ENCODE data around the gene SEC14L5. TPM values are rescaled to one million over a fixed set of nuclear protein-coding genes. Genes with fewer than 3 reads are reported as not detected.

The SEC14L5 gene
- total and polyA plus RNA-seq, 2 donors (not counting 3 experiments of a cell fraction or from before 2014, with no cell fraction given): not detected

DNA sequence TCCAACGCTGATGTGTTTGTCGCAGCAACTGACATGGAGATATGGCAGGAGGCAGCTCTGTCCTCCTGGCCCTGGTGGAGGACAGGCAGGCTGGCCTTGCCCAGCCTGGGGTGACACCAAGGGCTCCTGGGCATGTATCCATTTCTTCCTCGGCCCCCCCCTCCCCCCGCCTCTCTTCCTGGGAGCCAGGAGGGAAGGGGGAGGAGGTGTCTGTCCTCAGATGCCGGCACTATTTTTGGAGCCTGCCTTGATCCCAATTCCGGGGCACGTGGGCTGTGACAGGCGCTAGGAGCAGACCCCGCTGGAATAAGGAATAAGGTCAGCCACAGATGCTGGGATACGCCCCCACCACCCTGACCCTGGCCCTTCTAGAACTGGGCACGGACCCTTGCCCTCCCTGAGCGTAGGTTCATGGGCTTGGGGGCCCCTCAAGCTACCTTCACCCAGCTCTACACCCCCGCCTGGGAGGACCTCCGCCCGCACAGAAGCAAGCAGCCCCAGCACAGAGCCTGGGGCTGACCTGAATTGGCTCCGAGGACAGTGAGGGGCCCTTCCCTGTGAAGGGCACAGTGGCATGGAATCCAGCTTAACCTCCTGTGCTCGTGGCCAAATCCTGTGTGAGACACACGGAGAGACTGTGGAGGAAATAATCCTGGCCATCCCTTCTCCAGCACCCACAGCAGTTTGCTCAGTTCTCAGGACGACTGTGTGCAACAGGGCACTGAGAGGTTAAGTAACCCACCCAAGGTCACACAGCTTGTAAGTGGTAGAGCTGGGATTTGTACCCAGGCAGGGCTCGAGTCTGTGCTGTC, 24.1 kb downstream of the SEC14L5 start:
- H3K4me1 ChIP-seq (ENCODE audit: control insufficient read depth, extremely low read depth, insufficient read depth, low read length): no peaks in the 10 kb centered on the region
- no peaks in the 10 kb centered on the region for H3K79me2 ChIP-seq (ENCODE audit: control insufficient read depth, insufficient read depth, low read length)
- no peaks in the 10 kb centered on the region for H3K9me1 ChIP-seq (replicated peaks; ENCODE audit: control insufficient read depth, extremely low read depth, insufficient read depth, low read length)
- H4K20me1 ChIP-seq (replicated peaks; ENCODE audit: control insufficient read depth, extremely low read depth, insufficient read depth, low read length): no peaks in the 10 kb centered on the region
- no peaks in the 10 kb centered on the region for H3K9me3 ChIP-seq (replicated peaks; ENCODE audit: control insufficient read depth, insufficient read depth, low read length)
- intact Hi-C loops (cut with micrococcal nuclease): no loop called here
- H3K27ac ChIP-seq (ENCODE audit: insufficient read depth, low read depth, low read length): no peak overlapping the region
- FAIRE-seq (no peak), DNase-seq (ENCODE audit: low read depth, low spot score) (no peak)
- H2AFZ ChIP-seq (ENCODE audit: low read depth, low read length): no peak overlapping the region
- H3K4me3 ChIP-seq (replicated peaks in 1 of 3; ENCODE audit: insufficient read depth in 1 of 3, low read depth in 1 of 3, low read length in 3 of 3): no peak overlapping the region
- BruUV-seq (replicated peaks): no TSS peak
- no peak overlapping the region for H3K4me2 ChIP-seq (ENCODE audit: insufficient read depth, low read length)
- H3K9ac ChIP-seq (replicated peaks; ENCODE audit: extremely low read depth, insufficient read depth, low read length): no peak overlapping the region
- dilution Hi-C loops (cut with MboI; ENCODE audit: extremely low pct_ligation_motif_present, low sequenced_read_pairs): no loop called here
- no peaks in the 10 kb centered on the region for H3K36me3 ChIP-seq (ENCODE audit: control insufficient read depth in 2 of 2, extremely low read depth in 1 of 2, insufficient read depth in 2 of 2, low read length in 2 of 2)
- POLR2A ChIA-PET: no interaction called here
- H3K27me3 ChIP-seq (ENCODE audit: control insufficient read depth in 2 of 2, insufficient read depth in 2 of 2, low read length in 2 of 2): peaks cover 4 to 10% of the 10 kb centered on the region in 2 experiments
- CTCF ChIA-PET: no interaction called here
- no peak for TF ChIP-seq JUN (IDR thresholded peaks at IDR 0.05; ENCODE audit: borderline replicate concordance, insufficient read depth, insufficient read length, low read depth)
- no peak for TF ChIP-seq FOS (IDR thresholded peaks at IDR 0.05; ENCODE audit: borderline replicate concordance, insufficient read depth, low read length)
- TF ChIP-seq, protein P1, sequence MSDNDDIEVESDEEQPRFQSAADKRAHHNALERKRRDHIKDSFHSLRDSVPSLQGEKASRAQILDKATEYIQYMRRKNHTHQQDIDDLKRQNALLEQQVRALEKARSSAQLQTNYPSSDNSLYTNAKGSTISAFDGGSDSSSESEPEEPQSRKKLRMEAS (IDR thresholded peaks at IDR 0.05; ENCODE audit: insufficient read depth, insufficient read length): no peak
- TF ChIP-seq, protein P2, sequence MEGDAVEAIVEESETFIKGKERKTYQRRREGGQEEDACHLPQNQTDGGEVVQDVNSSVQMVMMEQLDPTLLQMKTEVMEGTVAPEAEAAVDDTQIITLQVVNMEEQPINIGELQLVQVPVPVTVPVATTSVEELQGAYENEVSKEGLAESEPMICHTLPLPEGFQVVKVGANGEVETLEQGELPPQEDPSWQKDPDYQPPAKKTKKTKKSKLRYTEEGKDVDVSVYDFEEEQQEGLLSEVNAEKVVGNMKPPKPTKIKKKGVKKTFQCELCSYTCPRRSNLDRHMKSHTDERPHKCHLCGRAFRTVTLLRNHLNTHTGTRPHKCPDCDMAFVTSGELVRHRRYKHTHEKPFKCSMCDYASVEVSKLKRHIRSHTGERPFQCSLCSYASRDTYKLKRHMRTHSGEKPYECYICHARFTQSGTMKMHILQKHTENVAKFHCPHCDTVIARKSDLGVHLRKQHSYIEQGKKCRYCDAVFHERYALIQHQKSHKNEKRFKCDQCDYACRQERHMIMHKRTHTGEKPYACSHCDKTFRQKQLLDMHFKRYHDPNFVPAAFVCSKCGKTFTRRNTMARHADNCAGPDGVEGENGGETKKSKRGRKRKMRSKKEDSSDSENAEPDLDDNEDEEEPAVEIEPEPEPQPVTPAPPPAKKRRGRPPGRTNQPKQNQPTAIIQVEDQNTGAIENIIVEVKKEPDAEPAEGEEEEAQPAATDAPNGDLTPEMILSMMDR (IDR thresholded peaks at IDR 0.05; ENCODE audit: extremely low read depth in 1 of 2, insufficient read depth in 1 of 2, low read depth in 1 of 2, low read length in 2 of 2): no peak
- TF ChIP-seq GATA2 (IDR thresholded peaks at IDR 0.05; ENCODE audit: insufficient read depth, insufficient read length, low read depth, low read length): no peak
- TF ChIP-seq EZH2 (IDR thresholded peaks at IDR 0.05; ENCODE audit: borderline replicate concordance, low read depth, low read length, severe bottlenecking): no peak
- TF ChIP-seq POLR2AphosphoS5 (IDR thresholded peaks at IDR 0.05; ENCODE audit: insufficient read depth, low read depth, low read length): no peak
- TF ChIP-seq MYC (IDR thresholded peaks at IDR 0.05; ENCODE audit: low read depth, low read length): no peak
- no peak for TF ChIP-seq POLR2A (IDR thresholded peaks at IDR 0.05; ENCODE audit: low read depth, low read length)

Measured in endothelial cell of umbilical vein (primary cell).